NCI-H1092 (cell line): ENCODE results near the gene EMX1.

Experiments used
- DNase-seq: peaks from one replicate; lab custom pipeline; 2025; lab: John Stamatoyannopoulos, UW

EMX1 gene

GRCh38 chr2:72924353-72925240, 7.3 kb downstream of the EMX1 start:
- DNase-seq = no peak

DNA sequence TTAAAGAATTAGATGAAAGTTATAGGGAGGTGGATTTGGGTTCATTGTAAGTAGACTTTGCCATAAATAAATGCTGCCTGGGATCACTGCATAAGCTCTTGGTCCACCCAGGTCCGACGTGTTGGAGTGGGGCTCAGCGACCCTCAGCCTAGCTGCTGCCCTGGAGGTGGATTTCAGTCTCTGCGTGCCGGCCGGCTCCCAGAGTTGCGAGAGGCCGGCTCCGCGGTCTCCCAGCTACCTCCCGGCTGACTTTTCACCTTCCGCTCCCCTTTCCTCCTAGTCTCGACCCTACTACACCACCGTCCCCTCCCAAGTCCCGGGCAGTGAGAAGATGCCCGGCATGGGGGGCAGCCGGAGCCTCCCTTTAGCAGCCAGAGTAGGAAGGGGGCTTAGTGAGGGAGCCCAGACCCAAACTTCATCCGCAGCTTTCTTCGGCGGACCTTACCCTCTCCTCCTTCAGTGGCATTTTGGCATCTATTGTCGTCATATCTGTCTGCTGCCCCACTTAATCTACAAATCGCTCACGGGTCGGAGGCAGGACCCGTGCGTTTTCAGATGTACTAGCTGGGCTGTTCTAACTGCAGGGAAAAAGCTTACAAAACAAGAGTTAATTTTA, 8.1 kb downstream of the EMX1 start:
- DNase-seq = no peak

DNA sequence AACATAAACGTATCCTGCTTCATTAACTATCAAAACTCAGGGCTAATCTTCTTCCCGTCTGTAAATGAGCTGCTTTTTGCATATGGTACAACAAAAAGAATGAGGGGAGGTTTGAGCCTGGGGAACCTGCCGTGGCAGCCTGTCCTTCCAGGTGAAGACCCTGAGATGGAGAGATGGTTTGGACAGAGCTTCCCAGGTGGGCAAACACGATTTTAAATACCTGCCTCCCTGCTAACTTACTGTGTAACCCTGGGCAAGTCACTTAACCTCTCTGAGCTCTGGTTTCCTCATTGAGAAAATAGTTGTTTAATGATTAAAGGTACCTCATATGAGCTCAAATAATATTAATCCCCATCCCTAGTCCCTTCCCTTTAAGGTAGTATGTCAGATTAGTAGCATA, 9.0 kb downstream of the EMX1 start:
- no peak for DNase-seq

GRCh38 chr2:72926811-72927465, 9.6 kb downstream of the EMX1 start:
- no peak for DNase-seq

- DNase-seq = no peak
These were observed 10.6 kb downstream of the EMX1 start for GRCh38 chr2:72927619-72928550.

DNA sequence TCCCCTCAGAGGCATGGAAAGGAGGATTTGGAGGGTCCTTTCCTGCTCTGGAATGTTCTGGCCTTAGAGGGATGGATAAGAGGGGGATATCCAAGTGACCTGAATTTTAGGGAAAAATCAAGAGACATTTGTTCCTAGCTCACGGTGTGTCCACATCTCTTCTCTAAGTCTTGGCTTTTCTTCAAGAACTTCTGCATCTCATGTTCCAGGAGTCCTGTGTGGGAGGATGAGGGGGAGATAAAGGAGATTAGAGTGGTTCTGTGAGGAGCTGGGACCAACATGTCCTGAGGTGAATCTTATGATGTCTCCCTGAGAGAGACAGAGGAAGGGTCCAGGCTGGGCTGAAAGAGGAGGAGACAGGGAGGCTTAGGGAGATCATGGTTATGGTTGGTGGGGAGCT, 11.7 kb downstream of the EMX1 start:
- DNase-seq = no peak

DNA sequence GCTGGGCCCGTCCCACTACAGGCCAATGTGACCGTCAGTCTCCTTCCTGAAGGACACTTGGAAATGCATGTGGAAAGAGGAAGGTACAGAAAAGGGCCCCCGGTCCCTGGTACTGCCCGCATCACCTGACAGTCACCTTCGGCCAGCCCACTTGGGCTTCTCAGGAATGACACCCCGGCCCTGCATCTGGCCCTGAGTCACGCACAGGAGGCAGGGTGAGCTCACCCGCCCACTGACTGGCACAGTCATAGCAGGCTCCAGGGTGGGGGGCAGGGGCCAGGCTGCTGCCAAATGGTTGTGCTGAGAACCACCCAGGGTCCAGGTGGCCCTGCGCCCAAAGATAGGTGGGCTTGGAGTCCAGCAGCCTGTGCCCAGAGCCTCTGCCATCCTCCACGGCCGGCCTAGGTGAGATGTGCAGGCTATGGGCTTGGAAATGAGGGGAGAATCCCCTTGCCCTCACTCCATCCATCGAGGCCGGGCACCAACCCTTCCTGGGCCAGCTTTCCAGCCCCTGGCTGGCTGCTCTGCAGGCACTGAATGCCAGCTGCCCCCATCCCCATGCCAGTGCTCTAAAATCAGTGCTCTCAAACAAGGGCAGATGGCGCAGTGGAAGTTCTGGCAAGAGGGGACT, 14.1 kb downstream of the EMX1 start:
- no peak for DNase-seq

DNA sequence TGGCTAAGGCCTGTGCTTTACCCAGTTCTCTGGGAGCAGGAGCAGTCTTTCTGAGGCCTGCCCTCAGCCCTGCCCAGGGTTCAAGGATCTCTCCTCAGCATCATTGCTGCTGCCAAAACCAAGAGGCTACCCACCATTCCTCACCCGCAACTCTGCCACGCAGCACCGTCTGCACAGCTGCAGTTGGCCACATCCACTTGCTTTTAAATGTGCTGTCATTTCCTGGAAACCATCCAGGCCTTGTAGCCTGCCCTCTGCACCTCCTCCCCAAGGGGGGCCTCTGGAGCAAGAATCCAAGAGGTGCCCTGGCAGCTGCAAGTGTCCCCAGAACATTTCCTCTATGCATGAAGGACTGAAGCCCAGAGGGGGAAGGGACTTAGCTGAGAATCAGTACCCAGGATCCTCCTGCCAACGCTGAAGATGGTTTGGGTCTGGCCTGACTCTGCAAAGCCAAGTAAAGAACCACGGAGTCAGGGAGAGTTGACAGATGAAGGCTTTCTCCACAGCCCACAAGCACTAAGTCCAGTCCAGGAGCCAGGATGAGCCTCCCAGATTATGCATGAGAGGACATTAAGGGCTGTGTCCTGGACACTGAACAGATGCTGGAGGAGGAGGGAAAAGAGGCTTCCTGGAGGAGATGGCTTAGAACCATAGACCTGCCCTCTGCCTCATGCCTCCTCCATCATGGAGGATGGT, 14.9 kb downstream of the EMX1 start:
- DNase-seq = no peak

GRCh38 chr2:72932805-72933204, 15.5 kb downstream of the EMX1 start:
- no peak for DNase-seq

GRCh38 chr2:72933207-72933606, 15.9 kb downstream of the EMX1 start:
- DNase-seq = no peak

- no peak for DNase-seq
These were observed 16.4 kb downstream of the EMX1 start for GRCh38 chr2:72933646-72934151.

GRCh38 chr2:72934683-72935610, 17.6 kb downstream of the EMX1 start:
- DNase-seq = no peak

- no peak for DNase-seq
These were observed 18.3 kb downstream of the EMX1 start for GRCh38 chr2:72935611-72935957.

DNA sequence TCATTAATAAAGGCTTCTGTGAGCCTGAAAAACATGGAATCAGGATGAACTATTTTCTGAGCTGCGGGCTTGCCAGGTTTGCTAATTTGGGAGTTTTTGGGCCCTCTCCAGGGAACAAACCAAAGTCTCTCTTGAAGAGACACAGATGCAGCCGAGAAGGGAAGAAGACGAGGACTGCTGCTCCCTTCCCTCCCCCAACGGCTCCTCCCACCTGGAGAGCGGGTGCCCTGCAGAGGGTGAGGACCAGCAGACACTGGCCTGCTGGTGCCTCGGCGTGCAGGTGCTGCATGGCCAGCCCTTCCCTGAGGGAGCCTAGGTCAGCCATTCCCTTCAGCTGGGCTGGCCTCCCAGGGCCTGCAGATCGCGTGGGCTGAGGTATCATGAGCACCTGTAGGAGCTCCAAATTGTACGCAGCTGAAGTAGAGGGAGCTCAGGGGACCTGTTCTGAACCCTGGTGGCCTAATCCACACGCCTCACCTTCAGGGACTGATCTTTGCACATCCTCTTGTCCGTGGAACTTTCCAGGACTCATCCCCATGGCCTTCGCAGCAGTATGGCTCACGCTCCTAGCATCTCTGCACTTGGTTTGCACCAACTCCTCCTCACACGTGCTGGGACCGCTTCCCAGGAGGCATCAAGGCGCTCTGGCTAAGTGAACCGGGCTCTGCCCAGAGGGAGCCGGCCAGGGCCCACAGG, 19.5 kb downstream of the EMX1 start:
- no peak for DNase-seq

GRCh38 chr2:72937356-72937669, 20.0 kb downstream of the EMX1 start:
- no peak for DNase-seq

DNA sequence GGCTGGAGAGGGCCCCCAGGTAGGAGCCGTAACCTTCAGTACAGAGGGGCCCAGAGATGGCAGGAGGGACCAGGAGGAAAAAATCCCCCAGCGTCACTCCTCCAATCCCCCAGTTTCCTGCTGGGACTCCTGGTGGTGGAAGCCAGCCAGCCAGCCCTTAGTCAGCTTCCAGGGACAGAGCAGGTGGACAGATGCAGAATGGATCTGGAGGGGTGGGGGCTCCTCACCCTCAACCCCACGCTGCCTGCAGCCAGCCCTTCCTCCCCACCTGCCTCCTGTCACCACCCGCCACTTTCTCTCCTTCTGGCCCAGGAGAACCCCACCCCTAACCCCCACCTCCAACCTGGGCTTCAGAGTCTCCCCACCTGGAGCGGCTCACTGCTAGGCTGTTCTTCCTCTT, 21.1 kb downstream of the EMX1 start:
- DNase-seq = no peak

DNA sequence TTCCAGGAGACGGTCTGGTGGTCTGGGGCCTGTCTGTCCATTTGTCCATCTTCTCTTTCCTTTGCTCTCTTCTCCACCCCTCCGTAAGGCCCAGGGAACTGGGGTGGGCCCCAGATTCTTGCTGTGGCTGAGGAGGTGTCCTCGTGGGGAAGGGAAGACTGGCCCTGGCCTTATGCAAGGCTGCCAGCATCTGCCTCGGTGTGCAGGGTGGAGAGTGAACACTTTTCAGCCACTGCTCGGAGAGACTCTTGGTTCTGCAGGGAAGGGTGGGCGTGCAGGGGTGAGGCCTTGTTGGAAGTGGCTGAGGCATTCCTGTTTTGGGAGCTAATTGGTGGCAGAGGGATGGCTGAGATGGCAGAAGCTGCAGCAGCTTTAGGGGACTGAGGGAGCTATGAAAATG, 23.0 kb downstream of the EMX1 start:
- DNase-seq = no peak

DNA sequence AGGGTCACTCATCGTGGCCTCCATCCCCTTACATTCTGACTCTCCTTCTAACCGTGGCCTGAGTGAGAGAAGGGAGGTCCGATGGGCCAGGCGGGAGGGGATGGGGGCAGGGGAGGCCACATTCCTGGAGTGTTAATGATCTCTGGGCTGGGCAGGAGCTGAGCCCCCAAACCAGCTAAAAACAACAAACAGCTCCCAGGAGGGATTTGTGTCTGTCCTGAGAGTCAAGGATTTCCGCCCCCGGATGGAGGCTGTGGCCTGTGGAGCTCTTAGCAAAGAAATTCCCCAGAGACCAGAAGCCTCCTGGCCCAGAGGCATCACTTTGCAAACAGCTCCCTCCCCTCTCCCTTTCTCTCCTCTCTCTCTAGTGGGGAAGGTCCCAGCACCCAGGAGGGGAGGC, 23.5 kb downstream of the EMX1 start:
- no peak for DNase-seq

DNA sequence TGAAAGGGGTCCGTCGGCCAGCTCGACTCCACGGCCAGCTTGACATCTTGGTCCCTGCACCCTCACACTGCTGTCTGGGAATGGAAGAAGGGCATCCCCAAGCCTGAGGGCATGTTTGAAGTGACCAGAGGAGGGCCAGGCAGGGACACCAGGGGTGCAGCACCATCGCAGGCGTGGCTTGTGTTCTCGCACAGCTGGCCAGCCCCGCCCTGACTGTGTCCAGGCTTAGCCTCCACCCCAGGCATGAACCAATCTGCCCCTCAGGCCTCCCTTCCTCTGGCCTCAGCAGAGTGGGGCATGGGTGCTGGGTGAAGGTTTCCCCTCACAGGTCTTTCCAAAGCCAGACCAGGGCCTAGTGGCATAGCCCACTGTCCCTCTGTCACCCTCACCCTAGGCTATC, 25.0 kb downstream of the EMX1 start:
- no peak for DNase-seq
